Measurements from ENCODE around the gene LCN12. TPM values are rescaled to one million over a fixed set of nuclear protein-coding genes. Genes with fewer than 3 reads are reported as not detected.

The LCN12 gene
- total RNA-seq, 1 experiment from 2014 or later: 4.2 TPM

- Histone ChIP-seq H2AFZ (ENCODE audit: low read depth, low read length, poor library complexity, severe bottlenecking) (no peak overlapping the region), H3K36me3 (ENCODE audit: control insufficient read depth in 1 of 2, insufficient read depth in 2 of 2, low read length in 2 of 2) (peaks cover 12 to 15% of the 10 kb centered on the region in 2 experiments; a peak in 3 of 4 replicates), H3K4me3 (replicated peaks in 1 of 2; ENCODE audit: low read depth in 1 of 2, low read length in 2 of 2) (no peak overlapping the region), H3K4me1 (ENCODE audit: control insufficient read depth in 1 of 2, insufficient read depth in 2 of 2, low read length in 2 of 2) (peaks cover 7 to 14% of the 10 kb centered on the region in 2 experiments; a peak in 3 of 4 replicates), H3K4me2 (ENCODE audit: low read length) (no peak overlapping the region), H3K9me3 (ENCODE audit: control insufficient read depth in 1 of 2, insufficient read depth in 1 of 2, low read depth in 1 of 2, low read length in 2 of 2) (no peaks in the 10 kb centered on the region), H3K27ac (ENCODE audit: low read depth, low read length) (no peak overlapping the region), H4K20me1 (ENCODE audit: insufficient read depth) (no peaks in the 10 kb centered on the region), H3K79me2 (ENCODE audit: insufficient read depth, low read length) (peaks cover 20% of the 10 kb centered on the region), H3K9me2 (ENCODE audit: insufficient read depth) (no peaks in the 10 kb centered on the region), H3K9ac (ENCODE audit: low read length) (no peak overlapping the region), H3K27me3 (ENCODE audit: insufficient read depth, low read length) (no peaks in the 10 kb centered on the region)
- no TSS peak for BruUV-seq (replicated peaks)
- ATAC-seq: no peak
- POLR2A ChIA-PET: no interaction called here
- RAD21 ChIA-PET (ENCODE audit: low non-redundant PET in 1 of 2, low total read pairs in 2 of 2, uncharacterized antibody in 2 of 2, unreplicated experiment in 2 of 2): no interaction called here
- DNase-seq (ENCODE audit: low read depth, low spot score): no peak
- no peak for TF ChIP-seq POLR2A (IDR thresholded peaks at IDR 0.05; ENCODE audit: borderline replicate concordance, extremely low read depth, insufficient read depth, insufficient read length)
- TF ChIP-seq POLR2AphosphoS5 (IDR thresholded peaks at IDR 0.05; ENCODE audit: low read depth, low read length): peak; percentile 47
- intact Hi-C loops (cut with micrococcal nuclease): loop anchor here (5.0 to 10.0 kb wide), 2 partner anchors 95 to 153 kb away; partner anchors contain the start of genes AJM1 and PHPT1
- CTCF ChIA-PET: no interaction called here
These were observed 12.0 kb upstream of the LCN12 start for GRCh38 chr9:136939996-136940525.

GRCh38 chr9:136940526-136941230, 11.4 kb upstream of the LCN12 start:
- RAD21 ChIA-PET (ENCODE audit: low non-redundant PET in 1 of 2, low total read pairs in 2 of 2, uncharacterized antibody in 2 of 2, unreplicated experiment in 2 of 2): no interaction called here
- no peak for DNase-seq (ENCODE audit: low read depth, low spot score)
- CTCF ChIA-PET: no interaction called here

More at GRCh38 chr9:136940526-136941230, 11.4 kb upstream of the LCN12 start:
- Histone ChIP-seq H3K9me2 (ENCODE audit: insufficient read depth) (no peaks in the 10 kb centered on the region), H3K4me1 (ENCODE audit: control insufficient read depth in 1 of 2, insufficient read depth in 2 of 2, low read length in 2 of 2) (peaks cover 9 to 17% of the 10 kb centered on the region in 2 experiments; a peak in 3 of 4 replicates), H4K20me1 (ENCODE audit: insufficient read depth) (no peaks in the 10 kb centered on the region), H3K4me3 (replicated peaks in 1 of 2; ENCODE audit: low read depth in 1 of 2, low read length in 2 of 2) (no peak overlapping the region), H3K9me3 (ENCODE audit: control insufficient read depth in 1 of 2, insufficient read depth in 1 of 2, low read depth in 1 of 2, low read length in 2 of 2) (no peaks in the 10 kb centered on the region), H3K9ac (ENCODE audit: low read length) (no peak overlapping the region), H3K27ac (ENCODE audit: low read depth, low read length) (no peak overlapping the region), H3K79me2 (ENCODE audit: insufficient read depth, low read length) (peaks cover 20% of the 10 kb centered on the region), H3K27me3 (ENCODE audit: insufficient read depth, low read length) (no peaks in the 10 kb centered on the region), H3K4me2 (ENCODE audit: low read length) (no peak overlapping the region), H3K36me3 (ENCODE audit: control insufficient read depth in 1 of 2, insufficient read depth in 2 of 2, low read length in 2 of 2) (peaks cover 12 to 15% of the 10 kb centered on the region in 2 experiments; a peak in 3 of 4 replicates), H2AFZ (ENCODE audit: low read depth, low read length, poor library complexity, severe bottlenecking) (no peak overlapping the region)
- intact Hi-C loops (cut with micrococcal nuclease): loop anchor here (5.0 to 10.0 kb wide), 2 partner anchors 96 to 153 kb away; partner anchors contain the start of genes AJM1 and PHPT1
- TF ChIP-seq EZH2 (IDR thresholded peaks at IDR 0.05): no peak
- no peak for TF ChIP-seq CEBPB (IDR thresholded peaks at IDR 0.05; ENCODE audit: low read depth)
- no peak for TF ChIP-seq ELF1 (IDR thresholded peaks at IDR 0.05; ENCODE audit: borderline replicate concordance, low read depth)
- no peak for TF ChIP-seq ZBTB33 (IDR thresholded peaks at IDR 0.05; ENCODE audit: extremely low read depth, insufficient replicate concordance, low read length)
- TF ChIP-seq ZFX (IDR thresholded peaks at IDR 0.05): no peak
- TF ChIP-seq TCF7L2 (IDR thresholded peaks at IDR 0.05; ENCODE audit: borderline replicate concordance, extremely low read depth, insufficient read depth, insufficient read length): no peak
- TF ChIP-seq, protein P1, sequence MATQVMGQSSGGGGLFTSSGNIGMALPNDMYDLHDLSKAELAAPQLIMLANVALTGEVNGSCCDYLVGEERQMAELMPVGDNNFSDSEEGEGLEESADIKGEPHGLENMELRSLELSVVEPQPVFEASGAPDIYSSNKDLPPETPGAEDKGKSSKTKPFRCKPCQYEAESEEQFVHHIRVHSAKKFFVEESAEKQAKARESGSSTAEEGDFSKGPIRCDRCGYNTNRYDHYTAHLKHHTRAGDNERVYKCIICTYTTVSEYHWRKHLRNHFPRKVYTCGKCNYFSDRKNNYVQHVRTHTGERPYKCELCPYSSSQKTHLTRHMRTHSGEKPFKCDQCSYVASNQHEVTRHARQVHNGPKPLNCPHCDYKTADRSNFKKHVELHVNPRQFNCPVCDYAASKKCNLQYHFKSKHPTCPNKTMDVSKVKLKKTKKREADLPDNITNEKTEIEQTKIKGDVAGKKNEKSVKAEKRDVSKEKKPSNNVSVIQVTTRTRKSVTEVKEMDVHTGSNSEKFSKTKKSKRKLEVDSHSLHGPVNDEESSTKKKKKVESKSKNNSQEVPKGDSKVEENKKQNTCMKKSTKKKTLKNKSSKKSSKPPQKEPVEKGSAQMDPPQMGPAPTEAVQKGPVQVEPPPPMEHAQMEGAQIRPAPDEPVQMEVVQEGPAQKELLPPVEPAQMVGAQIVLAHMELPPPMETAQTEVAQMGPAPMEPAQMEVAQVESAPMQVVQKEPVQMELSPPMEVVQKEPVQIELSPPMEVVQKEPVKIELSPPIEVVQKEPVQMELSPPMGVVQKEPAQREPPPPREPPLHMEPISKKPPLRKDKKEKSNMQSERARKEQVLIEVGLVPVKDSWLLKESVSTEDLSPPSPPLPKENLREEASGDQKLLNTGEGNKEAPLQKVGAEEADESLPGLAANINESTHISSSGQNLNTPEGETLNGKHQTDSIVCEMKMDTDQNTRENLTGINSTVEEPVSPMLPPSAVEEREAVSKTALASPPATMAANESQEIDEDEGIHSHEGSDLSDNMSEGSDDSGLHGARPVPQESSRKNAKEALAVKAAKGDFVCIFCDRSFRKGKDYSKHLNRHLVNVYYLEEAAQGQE (IDR thresholded peaks at IDR 0.05; ENCODE audit: low read depth): no peak
- TF ChIP-seq JUND (IDR thresholded peaks at IDR 0.05): no peak
- TF ChIP-seq MAX (IDR thresholded peaks at IDR 0.05): no peak
- no peak for TF ChIP-seq POLR2A (IDR thresholded peaks at IDR 0.05; ENCODE audit: borderline replicate concordance, extremely low read depth, insufficient read depth, insufficient read length)
- no peak for TF ChIP-seq SP1 (IDR thresholded peaks at IDR 0.05; ENCODE audit: low read depth)
- no peak for TF ChIP-seq CBX3 (IDR thresholded peaks at IDR 0.05; ENCODE audit: low read depth)
- POLR2A ChIA-PET: no interaction called here
- BruUV-seq (replicated peaks): no TSS peak
- ATAC-seq: no peak
